ENCODE data around the gene KCNG2. TPM values are rescaled to one million over a fixed set of nuclear protein-coding genes. Genes with fewer than 3 reads are reported as not detected.

KCNG2 gene
- total RNA-seq, 2 experiments from 2014 or later = not detected

GRCh38 chr18:79799619-79800370 lies 2.1 kb downstream of the KCNG2 start:
- DNase-seq (ENCODE audit: low spot score) = peak; percentile 65
- no peaks in the 10 kb centered on the region for H4K20me1 ChIP-seq (ENCODE audit: insufficient read depth, low read length)
- H3K79me2 ChIP-seq (ENCODE audit: insufficient read depth, low read depth, low read length) = no peaks in the 10 kb centered on the region
- H3K4me2 ChIP-seq (ENCODE audit: low read length) = peak overlapping the region; percentile 65
- H3K9me3 ChIP-seq (ENCODE audit: low read length) = no peaks in the 10 kb centered on the region
- BruUV-seq (replicated peaks) = no TSS peak
- ChIA-PET POLR2A (interaction anchor here (0.6 to 1.1 kb wide), 2 partner anchors 21 to 27 kb away, joined by 3 to 6 read pairs; no protein-coding TSS in a partner anchor), CTCF (ENCODE audit: unreplicated experiment) (no interaction called here)
- no peaks in the 10 kb centered on the region for H3K9me2 ChIP-seq (ENCODE audit: insufficient read depth, low read length)
- peak overlapping the region; percentile 84 for H2AFZ ChIP-seq (ENCODE audit: low read length)
- H3K36me3 ChIP-seq (ENCODE audit: insufficient read depth, low read length) = no peaks in the 10 kb centered on the region
- no peak for TF ChIP-seq CTCF (conservative IDR thresholded peaks at IDR 0.05; ENCODE audit: low read length)
- TF ChIP-seq EZH2phosphoT487 (IDR thresholded peaks at IDR 0.05; ENCODE audit: borderline replicate concordance, low read depth, low read length) = no peak
- intact Hi-C loops (cut with micrococcal nuclease; ENCODE audit: unreplicated experiment) = no loop called here
- peak overlapping the region; percentile 33 for H3K27ac ChIP-seq (ENCODE audit: low read depth, low read length, poor library complexity, severe bottlenecking)
- peaks cover 15% of the 10 kb centered on the region for H3K4me1 ChIP-seq (ENCODE audit: insufficient read depth, low read length, poor library complexity, severe bottlenecking)
- H3K4me3 ChIP-seq (ENCODE audit: low read depth, low read length, poor library complexity, severe bottlenecking) = peak overlapping the region; percentile 48

GRCh38 chr18:79800371-79801180 lies 2.8 kb downstream of the KCNG2 start:
- ChIA-PET CTCF (ENCODE audit: unreplicated experiment) (no interaction called here), POLR2A (interaction anchor here (1.1 kb wide), 1 partner anchor 26 kb away, joined by 6 read pairs; no protein-coding TSS in a partner anchor)
- no TSS peak for BruUV-seq (replicated peaks)
- H3K4me2 ChIP-seq (ENCODE audit: low read length) = peak overlapping the region; percentile 65
- H3K27ac ChIP-seq (ENCODE audit: low read depth, low read length, poor library complexity, severe bottlenecking) = no peak overlapping the region
- intact Hi-C loops (cut with micrococcal nuclease; ENCODE audit: unreplicated experiment) = no loop called here
- no peak for DNase-seq (ENCODE audit: low spot score)
- H3K9me3 ChIP-seq (ENCODE audit: low read length) = no peaks in the 10 kb centered on the region
- H3K4me1 ChIP-seq (ENCODE audit: insufficient read depth, low read length, poor library complexity, severe bottlenecking) = peaks cover 20% of the 10 kb centered on the region
- H3K36me3 ChIP-seq (ENCODE audit: insufficient read depth, low read length) = no peaks in the 10 kb centered on the region
- H4K20me1 ChIP-seq (ENCODE audit: insufficient read depth, low read length) = no peaks in the 10 kb centered on the region
- H2AFZ ChIP-seq (ENCODE audit: low read length) = peak overlapping the region; percentile 84; the same call in 1 of the 2 replicates
- no peaks in the 10 kb centered on the region for H3K9me2 ChIP-seq (ENCODE audit: insufficient read depth, low read length)
- H3K4me3 ChIP-seq (ENCODE audit: low read depth, low read length, poor library complexity, severe bottlenecking) = no peak overlapping the region
- no peaks in the 10 kb centered on the region for H3K79me2 ChIP-seq (ENCODE audit: insufficient read depth, low read depth, low read length)
- TF ChIP-seq EZH2phosphoT487 (IDR thresholded peaks at IDR 0.05; ENCODE audit: borderline replicate concordance, low read depth, low read length) = no peak
- no peak for TF ChIP-seq CTCF (conservative IDR thresholded peaks at IDR 0.05; ENCODE audit: low read length)

Measured in OCI-LY7 (cell line).